Activated CD4-positive, CD25-positive, alpha-beta regulatory T cell treated with anti-CD3 and anti-CD28 coated beads, Interleukin-2, amount 50 U/mL, for 72 hours (primary cell): ENCODE results near the gene FAM13A.
"Not testable (repeated sequence)": the region's sequence is repeated elsewhere in the genome, so short reads cannot be mapped to it uniquely, and the experiment has no call there.

ENCODE experiments used
- DNase-seq: peaks from one replicate; pipeline ENCODE4 v3.0.0; 2021

FAM13A gene

GRCh38 chr4:89056953-89057398 is at the start of gene FAM13A:
TSS of gene FAM13A (minus strand) at chr4:89057185. CDS start at chr4:89056964, 221 bp downstream.
- no peak for DNase-seq

- DNase-seq: no peak
Observed at GRCh38 chr4:89105726-89106125, 48.7 kb upstream of the FAM13A start.

DNA sequence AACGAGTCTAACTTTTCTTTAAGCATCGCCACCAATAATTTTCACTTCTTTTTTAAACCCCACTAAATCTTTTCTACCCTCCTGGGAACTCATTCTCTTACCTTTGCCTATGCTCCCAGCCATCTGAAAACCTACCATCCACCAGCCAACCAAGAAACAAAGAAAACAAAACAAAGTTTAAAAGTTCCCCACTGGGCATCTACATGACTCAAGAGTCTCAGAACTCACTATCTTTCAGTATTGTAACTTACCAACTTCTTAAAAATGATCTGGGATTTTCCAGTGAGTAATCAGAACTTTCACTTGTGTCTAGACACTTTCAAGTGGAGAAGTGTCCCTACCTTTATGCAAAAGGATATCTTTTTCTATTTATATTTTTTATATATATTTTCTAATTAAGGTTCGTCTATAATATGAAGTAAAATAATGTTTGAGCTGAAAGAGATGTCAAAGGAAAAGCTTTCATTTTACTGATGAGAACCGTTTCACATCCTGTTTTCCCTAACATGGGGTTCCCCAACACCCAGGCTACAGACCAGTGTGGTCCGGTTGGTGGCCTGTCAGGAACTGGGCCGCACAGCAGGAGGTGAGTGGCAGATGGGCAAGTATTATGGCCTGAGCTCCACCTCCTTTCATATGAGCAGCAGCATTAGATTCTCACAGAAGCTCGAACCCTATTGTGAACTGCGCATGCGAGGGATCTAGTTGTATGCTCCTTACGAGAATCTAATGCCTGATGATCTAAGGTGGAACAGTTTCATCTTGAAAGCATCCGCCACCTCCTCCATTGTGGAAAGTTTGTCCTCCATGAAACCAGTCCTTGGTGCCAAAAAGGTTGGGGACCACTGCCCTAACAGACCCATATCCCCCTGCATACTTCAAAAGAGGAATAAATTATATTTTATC is 44.5 kb upstream of the FAM13A start:
- no peak for DNase-seq

DNA sequence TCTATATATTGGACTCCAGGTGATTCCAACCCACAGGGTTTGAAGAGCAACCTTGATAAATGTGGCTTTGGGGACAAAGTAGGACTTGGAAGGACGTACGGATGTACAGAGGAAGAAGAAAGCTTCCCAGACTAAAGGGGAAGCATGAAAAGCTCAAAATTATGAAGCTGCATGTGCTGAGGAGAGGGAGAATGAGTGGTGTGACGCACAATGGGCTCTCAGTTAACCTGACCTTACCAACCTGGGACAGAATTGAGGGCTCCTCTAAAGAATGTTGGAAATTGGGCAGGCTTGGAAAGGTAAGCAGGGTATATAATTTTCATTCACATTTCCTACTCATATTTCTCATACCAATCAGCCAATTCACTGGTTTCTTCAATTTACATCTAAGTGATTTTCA is 43.9 kb upstream of the FAM13A start:
- no peak for DNase-seq

GRCh38 chr4:89099471-89099870 is 42.5 kb upstream of the FAM13A start:
- DNase-seq: no peak

DNA sequence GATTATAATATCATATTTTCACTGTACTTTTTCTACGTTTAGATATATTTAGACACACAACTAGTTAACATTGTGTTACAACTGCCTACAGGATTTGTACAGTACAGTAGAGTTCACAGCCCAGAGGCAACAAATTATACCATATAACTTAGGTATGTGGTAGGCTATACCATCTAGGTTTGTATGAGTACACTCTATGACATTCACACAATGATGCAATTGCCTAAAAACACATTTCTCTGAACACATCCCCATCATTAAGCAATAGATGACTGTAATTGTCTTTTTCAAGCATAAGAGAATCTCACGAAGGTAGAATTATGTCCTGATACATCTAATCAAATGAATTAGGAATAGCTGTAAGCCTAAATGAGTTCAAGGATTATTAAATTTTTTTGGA is 42.0 kb upstream of the FAM13A start:
- no peak for DNase-seq

DNA sequence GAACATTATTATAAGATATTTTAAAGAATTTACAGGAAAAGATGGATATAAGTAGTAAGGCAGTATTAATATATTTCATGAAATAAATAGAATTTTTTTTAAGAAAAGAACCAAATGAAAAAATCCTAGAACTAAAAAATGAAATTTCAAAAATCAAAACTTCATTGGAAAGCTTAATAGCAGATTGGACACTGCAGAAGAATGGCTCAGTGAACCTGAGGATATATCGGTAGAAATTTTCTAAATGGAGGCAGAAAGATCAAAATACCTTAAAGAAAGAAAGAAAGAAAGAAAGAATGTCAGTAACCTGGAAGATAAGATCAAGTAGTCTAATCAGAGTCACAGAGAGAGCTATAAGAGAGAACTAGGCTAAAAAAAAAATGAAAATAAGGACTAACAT is 21.3 kb upstream of the FAM13A start:
- no peak for DNase-seq

DNA sequence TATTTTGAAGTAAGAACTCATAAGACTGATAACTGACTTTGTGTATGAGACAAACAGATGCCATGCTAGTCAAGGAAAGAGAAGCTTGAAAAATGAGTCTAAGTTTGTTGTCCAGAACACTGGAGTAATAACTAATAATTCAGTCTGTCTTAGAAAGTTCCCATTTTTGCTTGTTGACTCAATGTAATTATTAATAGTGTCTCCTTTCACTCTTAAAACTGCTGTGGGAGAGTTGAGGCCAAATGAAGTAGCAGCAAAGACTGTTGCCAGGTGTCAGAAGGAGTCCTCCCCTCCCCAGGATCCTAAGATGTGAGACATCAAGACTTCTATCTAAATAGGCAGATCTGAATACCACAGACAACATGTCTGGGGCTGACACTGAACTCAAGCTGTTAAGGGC is 20.8 kb upstream of the FAM13A start:
- no peak for DNase-seq

GRCh38 chr4:89072921-89073320 is 15.9 kb upstream of the FAM13A start:
- DNase-seq: no peak

GRCh38 chr4:89071311-89071710 is 14.3 kb upstream of the FAM13A start:
- no peak for DNase-seq

GRCh38 chr4:89070041-89070440 is 13.1 kb upstream of the FAM13A start:
- no peak for DNase-seq

DNA sequence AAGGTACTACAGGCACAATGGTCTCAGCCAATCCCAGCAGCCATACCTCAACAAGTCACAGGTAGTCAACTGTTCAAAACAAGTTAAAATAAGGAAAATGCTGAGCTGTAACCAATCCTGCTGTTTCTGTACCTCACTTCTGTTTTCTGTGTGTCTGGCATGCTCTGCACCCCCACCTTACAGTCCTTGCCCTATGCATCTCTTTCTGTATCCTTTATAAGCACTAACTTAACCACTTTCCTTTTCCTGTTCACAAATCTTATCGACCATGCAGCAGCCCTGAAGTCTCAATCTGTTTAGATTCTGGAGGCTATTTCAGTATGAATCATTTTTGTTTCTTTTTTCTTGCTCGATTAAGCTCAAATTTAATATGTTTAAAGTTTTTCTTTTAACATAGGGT is 12.5 kb upstream of the FAM13A start:
- no peak for DNase-seq

- DNase-seq: no peak
Observed at GRCh38 chr4:89067417-89067816, 10.4 kb upstream of the FAM13A start.

- no peak for DNase-seq
Observed at GRCh38 chr4:89064848-89065247, 7.9 kb upstream of the FAM13A start.

DNA sequence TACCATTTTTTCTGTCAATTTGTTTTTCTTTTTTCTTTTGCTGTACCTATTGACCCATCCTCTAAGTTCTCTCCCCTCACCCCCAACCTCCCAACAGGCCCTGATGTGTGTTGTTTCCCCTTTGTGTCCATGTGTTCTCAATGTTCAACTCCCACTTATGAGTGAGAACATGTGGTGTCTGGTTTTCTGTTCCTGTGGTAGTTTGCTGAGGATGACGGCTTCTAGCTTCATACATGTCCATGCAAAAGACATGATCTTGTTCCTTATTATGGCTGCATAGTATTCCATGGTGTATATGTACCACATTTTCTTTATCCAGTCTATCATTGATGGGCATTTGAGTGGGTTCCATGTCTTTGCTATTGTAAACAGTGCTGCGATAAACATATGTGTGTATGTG is 859 bp upstream of the FAM13A start:
- DNase-seq: not testable (repeated sequence)

DNA sequence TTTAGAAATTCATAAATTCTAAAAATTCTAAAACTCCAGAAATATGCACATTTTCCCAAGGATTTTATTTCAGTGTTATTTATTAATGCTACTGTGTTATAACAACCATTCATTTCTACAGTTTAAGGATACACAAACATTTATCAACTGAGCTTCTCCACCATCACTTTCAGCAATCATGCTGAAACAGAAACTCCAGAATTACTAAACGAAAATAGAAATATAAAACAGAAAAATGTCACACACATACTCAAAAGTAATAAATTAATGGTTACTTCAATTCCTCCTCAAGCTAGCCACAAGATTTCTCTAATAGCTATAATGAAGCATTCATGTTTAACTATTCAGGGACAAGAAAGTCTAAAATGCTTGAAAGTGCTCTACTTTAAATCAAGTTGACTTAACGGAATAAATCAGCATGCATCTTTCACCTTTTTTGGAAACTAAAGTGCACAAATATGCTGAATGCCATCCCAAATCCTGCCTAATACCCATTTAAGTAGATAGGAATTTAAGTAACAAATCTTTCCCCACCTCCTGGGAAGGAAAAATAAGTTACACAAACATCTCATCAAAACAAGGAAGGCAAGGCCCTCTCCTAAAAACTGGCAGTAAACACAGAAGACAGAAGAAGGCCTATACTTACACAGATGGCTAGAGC is 563 bp downstream of the FAM13A start:
- DNase-seq: no peak

DNA sequence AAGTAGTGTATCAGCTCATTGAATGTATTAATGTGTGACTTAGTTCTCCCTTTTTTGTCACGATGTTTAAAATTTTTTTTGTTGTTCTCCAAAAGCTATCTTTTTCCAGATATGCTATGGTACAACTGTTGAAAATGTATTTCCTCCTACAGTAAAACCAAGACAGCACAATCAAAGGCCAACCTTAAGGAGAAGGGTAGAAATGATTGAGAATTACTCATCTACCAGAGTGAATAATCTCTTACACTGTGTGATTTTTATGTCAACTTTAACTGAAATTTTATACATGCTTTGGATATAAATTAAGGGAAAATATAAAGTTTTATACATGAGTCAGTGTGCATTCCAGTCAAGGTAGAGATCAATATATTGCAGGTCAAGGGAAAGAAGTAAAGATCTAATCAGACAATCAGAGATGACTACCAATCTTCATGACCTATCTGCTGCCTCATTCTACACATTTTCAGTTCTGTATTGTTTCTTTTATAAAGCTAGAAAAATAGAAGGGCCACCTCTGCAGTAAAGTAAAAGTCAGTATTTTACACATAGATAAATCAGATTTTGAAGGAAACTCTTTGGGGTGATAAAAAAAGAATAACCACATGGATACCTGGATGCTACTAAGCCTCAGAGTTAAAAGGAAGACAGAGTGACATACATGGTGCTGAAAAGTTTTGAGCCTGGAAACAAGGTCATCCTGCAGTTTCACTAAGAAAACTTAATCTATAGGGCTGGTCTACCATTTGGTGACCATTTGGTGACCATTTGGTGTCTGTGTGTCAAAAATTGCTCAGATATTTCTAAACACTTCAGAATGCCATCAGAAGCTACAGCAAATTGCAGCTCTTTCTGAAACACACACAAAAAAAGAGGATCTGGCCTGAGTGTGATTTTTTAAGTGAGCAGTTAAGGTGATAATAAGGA is 1.6 kb downstream of the FAM13A start:
- DNase-seq: no peak

DNA sequence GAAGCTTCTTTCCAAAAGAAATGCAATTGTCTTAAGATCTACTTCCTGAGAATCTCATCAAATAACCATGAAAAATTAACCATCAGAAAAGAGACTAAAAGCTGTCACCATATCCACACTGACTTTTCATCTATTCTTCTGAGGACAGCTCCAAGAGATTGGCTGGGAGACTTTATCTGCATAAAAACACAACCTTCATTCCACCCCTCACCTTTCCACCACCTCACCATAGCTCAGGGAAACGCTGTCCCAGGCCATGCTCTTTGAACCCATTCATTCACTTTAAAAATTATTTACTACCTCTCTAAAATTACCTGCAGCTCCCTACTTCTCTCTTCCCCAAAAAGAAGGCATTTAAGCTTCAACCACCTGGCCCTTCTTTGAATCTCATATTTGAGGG is 2.4 kb downstream of the FAM13A start:
- no peak for DNase-seq

- no peak for DNase-seq
Observed at GRCh38 chr4:89049853-89050252, 7.1 kb downstream of the FAM13A start.

GRCh38 chr4:89048906-89049601 is 7.9 kb downstream of the FAM13A start:
- no peak for DNase-seq

- no peak for DNase-seq
Observed at GRCh38 chr4:89044147-89044900, 12.7 kb downstream of the FAM13A start.

GRCh38 chr4:89042055-89042454 is 14.9 kb downstream of the FAM13A start:
- DNase-seq: no peak
